Chondrocyte (in vitro differentiated cells): ENCODE results near the gene SLC25A41. TPM values are rescaled to one million over a fixed set of nuclear protein-coding genes. Genes with fewer than 3 reads are reported as not detected.

Source experiments
- DNase-seq: peaks from one replicate; pipeline ENCODE4 v3.0.0; 2021; ENCODE audit warnings: mixed read lengths, low spot score
- H3K27ac Mint-ChIP-seq: one replicate; pipeline ENCODE4 v1.8.0; 2021; ENCODE audit warnings: mild to moderate bottlenecking, moderate library complexity, mixed read lengths; ENCODE audit not compliant: unreplicated experiment
- H3K27me3 Mint-ChIP-seq: 2 replicates; pipeline ENCODE4 v1.8.0; 2021; ENCODE audit warnings: low read depth, mixed read lengths
- H3K36me3 Mint-ChIP-seq: 2 replicates; pipeline ENCODE4 v1.8.0; 2021; ENCODE audit warnings: low read depth, mixed read lengths
- H3K4me1 Mint-ChIP-seq: 2 replicates; pipeline ENCODE4 v1.8.0; 2021; ENCODE audit warnings: low read depth, mild to moderate bottlenecking, mixed read lengths
- H3K4me3 Mint-ChIP-seq: one replicate; pipeline ENCODE4 v1.8.0; 2021; ENCODE audit warnings: mild to moderate bottlenecking, moderate library complexity, mixed read lengths; ENCODE audit not compliant: unreplicated experiment
- H3K9me3 Mint-ChIP-seq: 2 replicates; pipeline ENCODE4 v1.8.0; 2021; ENCODE audit warnings: low read depth, mixed read lengths
- total RNA-seq: library from RNA; stranded (reverse); gene quantifications from 3 replicates; pipeline ENCODE4 v1.2.1, GENCODE V29; 2021
- TF ChIP-seq, protein P1 (sequence below): fragments of 200-600 bp; sonication (generic); IDR thresholded peaks from 2 replicates; pipeline ENCODE4 v1.5.0; 2021; ENCODE audit warnings: antibody characterized with exemption, mild to moderate bottlenecking, moderate library complexity

The SLC25A41 gene
- total RNA-seq, 1 donor from 2014 or later, result 0.20 TPM

GRCh38 chr19:6383188-6383587 is 50.4 kb downstream of the SLC25A41 start:
- no peaks in the 10 kb centered on the region for H3K27me3 Mint-ChIP-seq
- peaks cover 40% of the 10 kb centered on the region for H3K36me3 Mint-ChIP-seq
- peaks cover 3% of the 10 kb centered on the region for H3K9me3 Mint-ChIP-seq
- no peak for DNase-seq
- H3K4me3 Mint-ChIP-seq, result no peak overlapping the region
- H3K4me1 Mint-ChIP-seq, result peaks cover 6% of the 10 kb centered on the region
- no peak overlapping the region for H3K27ac Mint-ChIP-seq
- TF ChIP-seq, protein P1, sequence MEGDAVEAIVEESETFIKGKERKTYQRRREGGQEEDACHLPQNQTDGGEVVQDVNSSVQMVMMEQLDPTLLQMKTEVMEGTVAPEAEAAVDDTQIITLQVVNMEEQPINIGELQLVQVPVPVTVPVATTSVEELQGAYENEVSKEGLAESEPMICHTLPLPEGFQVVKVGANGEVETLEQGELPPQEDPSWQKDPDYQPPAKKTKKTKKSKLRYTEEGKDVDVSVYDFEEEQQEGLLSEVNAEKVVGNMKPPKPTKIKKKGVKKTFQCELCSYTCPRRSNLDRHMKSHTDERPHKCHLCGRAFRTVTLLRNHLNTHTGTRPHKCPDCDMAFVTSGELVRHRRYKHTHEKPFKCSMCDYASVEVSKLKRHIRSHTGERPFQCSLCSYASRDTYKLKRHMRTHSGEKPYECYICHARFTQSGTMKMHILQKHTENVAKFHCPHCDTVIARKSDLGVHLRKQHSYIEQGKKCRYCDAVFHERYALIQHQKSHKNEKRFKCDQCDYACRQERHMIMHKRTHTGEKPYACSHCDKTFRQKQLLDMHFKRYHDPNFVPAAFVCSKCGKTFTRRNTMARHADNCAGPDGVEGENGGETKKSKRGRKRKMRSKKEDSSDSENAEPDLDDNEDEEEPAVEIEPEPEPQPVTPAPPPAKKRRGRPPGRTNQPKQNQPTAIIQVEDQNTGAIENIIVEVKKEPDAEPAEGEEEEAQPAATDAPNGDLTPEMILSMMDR, result no peak

DNA sequence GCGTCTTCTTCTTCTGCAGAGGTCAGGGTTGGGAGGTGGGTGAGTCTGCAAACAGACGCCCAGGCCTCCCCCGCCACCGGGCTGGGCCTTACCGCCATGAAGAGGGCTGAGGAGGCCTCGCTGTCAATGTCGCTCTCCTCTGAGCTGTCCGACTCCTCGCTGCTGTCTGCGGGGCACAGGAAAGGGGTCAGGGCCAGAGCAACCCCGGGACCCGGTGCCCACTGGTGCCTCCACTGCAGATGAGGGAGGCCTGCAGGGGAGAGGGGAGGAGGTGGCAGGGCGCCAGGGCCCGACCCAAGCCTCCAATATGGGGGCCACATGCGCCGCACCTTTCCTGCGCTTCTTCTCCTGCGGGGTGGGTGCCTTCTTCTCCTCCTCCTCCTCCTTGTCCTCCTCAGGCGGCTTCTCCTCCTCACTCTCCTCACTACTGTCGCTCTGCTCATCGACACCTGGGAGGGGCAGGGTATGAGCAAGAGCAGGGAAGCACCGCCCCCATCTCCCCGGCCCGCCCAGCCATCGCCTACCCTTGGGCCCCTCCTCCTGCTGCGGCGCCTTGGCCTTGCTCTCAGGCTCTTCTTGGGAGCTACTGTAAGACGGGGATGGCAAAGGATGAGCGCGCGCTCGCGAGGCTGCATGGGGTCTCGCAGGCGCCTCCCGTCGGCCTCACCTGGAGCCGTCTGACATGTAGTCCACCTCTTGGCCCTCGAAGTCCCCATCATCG is 52.4 kb downstream of the SLC25A41 start:
- Mint-ChIP-seq H3K27ac (no peak overlapping the region), H3K4me3 (no peak overlapping the region), H3K9me3 (peaks cover 3% of the 10 kb centered on the region), H3K36me3 (peaks cover 32% of the 10 kb centered on the region), H3K4me1 (peaks cover 21% of the 10 kb centered on the region), H3K27me3 (no peaks in the 10 kb centered on the region)
- no peak for DNase-seq
- TF ChIP-seq, protein P1, result no peak

- H3K4me1 Mint-ChIP-seq, result peaks cover 26% of the 10 kb centered on the region
- peak overlapping the region; percentile 12 for H3K27ac Mint-ChIP-seq
- H3K36me3 Mint-ChIP-seq, result peaks cover 29% of the 10 kb centered on the region
- TF ChIP-seq, protein P1, result no peak
- no peak for DNase-seq
- H3K4me3 Mint-ChIP-seq, result no peak overlapping the region
- H3K27me3 Mint-ChIP-seq, result no peaks in the 10 kb centered on the region
- H3K9me3 Mint-ChIP-seq, result peaks cover 3% of the 10 kb centered on the region
Observed at GRCh38 chr19:6379744-6380143, 53.8 kb downstream of the SLC25A41 start.

DNA sequence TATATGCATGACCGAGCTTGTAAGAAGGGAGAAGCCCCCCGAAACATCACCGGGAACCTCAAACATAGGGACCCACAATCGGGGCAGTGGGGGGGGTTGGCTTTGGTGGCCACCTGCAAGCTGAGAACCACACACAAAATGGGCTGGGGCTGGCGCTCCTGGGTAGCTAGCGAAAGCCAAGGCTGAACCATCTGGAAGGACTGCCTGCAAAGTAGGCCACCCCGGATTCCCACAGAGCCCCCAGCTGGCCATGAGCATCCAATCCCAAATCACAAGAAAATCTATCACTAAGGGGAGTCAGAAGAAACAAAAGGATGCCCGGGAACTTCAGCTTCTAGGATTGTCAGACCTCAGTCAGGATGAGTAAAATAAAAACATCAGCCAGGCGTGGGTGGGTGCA is 55.1 kb downstream of the SLC25A41 start:
- Mint-ChIP-seq H3K27ac (peak overlapping the region; percentile 82), H3K27me3 (no peaks in the 10 kb centered on the region), H3K36me3 (peaks cover 27% of the 10 kb centered on the region), H3K9me3 (peaks cover 3% of the 10 kb centered on the region), H3K4me1 (peaks cover 36% of the 10 kb centered on the region), H3K4me3 (no peak overlapping the region)
- DNase-seq, result no peak
- TF ChIP-seq, protein P1, result no peak

DNA sequence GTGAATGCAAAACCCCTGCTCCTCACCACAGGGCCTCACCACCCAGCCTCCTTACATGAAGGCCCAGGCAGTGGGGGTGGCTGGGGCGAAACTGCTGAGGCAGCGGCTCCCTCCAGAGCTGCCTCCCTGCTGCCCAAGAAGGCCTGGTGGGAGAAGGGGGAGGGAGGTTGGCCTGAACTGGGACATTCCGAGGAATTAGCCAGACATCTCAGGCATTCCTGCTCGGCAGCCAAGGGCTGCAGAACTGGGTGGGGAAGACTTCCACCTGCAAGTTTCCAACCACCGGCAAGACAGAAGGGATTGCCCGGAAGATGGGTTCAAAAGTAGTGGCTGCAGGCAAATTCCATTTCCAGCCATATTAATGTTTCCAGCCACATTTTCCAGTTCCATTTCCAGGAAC is 55.5 kb downstream of the SLC25A41 start:
- DNase-seq, result no peak
- Mint-ChIP-seq H3K4me3 (no peak overlapping the region), H3K4me1 (peaks cover 37% of the 10 kb centered on the region), H3K27ac (peak overlapping the region; percentile 82), H3K27me3 (no peaks in the 10 kb centered on the region), H3K36me3 (peaks cover 23% of the 10 kb centered on the region), H3K9me3 (peaks cover 3% of the 10 kb centered on the region)
- TF ChIP-seq, protein P1, result no peak
